Hindlimb muscle (tissue), 1 donor: ENCODE results near the gene PSMB3. TPM values are rescaled to one million over a fixed set of nuclear protein-coding genes. Genes with fewer than 3 reads are reported as not detected.
A peak's percentile ranks its signal among the peaks of the same experiment; 100 is the strongest.

Source experiments
- DNase-seq: peaks from one replicate; pipeline ENCODE4 v3.0.0-alpha.2; 2013
- polyA plus RNA-seq: library from polyadenylated mRNA; unstranded; fragments of 120-200 nt; gene quantifications from one replicate; pipeline ENCODE4 v1.2.1, GENCODE V29; 2013; ENCODE audit not compliant: insufficient read length

Gene PSMB3
- polyA plus RNA-seq, 1 donor, result 67.5 TPM

DNA sequence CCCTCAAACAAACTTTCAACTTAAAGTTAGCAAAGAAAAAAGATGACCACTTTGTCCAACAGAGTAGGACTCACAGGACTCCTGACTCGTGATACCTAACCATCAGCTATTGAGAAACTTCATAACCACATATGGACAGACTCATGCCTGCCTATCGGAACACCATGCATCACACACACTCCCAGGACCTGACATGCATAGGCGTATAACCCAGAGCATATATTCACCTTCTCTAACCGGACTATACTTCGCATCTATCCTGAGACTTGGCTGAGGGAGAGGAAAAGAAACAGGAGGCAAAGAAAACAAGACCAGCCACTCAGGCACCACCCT, 44.6 kb downstream of the PSMB3 start:
- DNase-seq, result no peak

GRCh38 chr17:38797828-38798227, 45.3 kb downstream of the PSMB3 start:
- DNase-seq, result no peak

DNA sequence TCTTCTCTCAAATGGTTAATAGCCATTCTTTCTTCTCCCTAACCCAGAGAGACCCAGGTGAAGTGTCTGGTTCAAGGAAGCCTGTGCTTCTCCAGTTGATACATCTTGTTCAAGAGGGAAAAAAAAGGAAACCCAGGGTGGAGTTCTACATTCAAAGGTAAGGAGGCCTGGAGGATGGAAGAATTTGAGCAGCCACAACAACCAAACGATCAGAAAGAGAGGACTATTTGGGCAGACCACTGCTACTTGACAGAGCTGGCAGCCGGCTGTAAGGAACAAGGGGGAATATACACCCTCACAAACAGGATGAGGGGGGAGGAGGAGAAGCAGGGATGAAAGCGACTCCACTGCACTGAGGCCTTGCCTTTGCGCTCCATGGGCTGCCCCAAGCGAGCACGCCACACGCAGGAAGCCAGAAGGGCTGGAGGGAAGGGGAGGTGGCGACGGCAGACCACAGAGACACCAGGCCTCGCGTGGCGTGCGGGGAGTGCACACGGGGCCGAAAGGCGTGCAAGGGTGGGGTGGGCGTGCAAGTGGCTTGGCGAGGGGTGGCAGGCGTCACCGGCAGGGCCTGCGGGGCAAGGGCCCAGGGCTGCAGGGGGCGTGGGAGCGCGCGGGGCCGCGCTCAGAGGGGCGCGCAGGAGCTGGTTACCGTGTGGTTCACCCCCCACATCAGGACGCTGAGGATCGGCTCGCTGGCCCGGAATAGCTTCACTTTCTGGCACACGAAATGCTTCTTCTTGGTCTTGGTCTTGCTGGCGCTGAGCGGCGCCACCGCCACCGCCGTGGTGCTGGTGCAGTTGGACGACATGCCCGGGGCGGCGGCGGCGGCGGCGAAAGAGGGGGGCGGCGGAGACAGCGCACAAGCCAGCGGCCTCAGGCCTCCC, 46.3 kb downstream of the PSMB3 start:
- DNase-seq, result peak; percentile 48

GRCh38 chr17:38799501-38800236, 47.1 kb downstream of the PSMB3 start, which contains the start of gene PIP4K2B:
PIP4K2B (minus strand) TSS chr17:38799556; CDS start chr17:38799424, 132 bp downstream.
- peak; percentile 93 for DNase-seq

- no peak for DNase-seq
Observed at GRCh38 chr17:38800237-38800760, 47.8 kb downstream of the PSMB3 start.

DNA sequence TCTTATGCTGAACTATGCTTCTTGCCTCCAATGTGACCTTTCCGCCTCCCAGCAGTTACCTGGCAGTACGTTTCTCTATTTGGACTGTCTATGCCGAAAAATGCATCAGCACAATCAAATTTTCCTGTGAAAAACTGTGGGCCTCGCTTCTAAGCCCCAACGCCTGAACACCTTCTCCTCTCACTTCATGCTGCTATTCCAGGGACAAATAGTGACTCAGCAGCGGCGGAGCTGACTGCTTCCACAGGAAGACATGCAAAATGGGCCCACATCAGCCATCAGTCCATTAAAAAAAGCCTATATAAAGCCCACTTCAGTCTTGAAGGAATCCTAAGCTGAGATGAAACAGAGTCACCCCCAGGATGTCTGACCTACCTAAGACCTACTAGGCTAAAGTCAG, 57.3 kb downstream of the PSMB3 start:
- DNase-seq, result no peak

Other genes starting within 250 kb of the PSMB3 start
- gene SRCIN1, start 146.8 kb upstream of the PSMB3 start, polyA plus RNA-seq, result 1.2 TPM
- 0.48 TPM for gene EPOP, start 77.8 kb upstream of the PSMB3 start, polyA plus RNA-seq
- 81.8 TPM for gene MLLT6, start 47.5 kb upstream of the PSMB3 start, polyA plus RNA-seq
- gene CISD3, start 22.4 kb upstream of the PSMB3 start, polyA plus RNA-seq, result 16.8 TPM
- gene PCGF2, start 4.4 kb upstream of the PSMB3 start, polyA plus RNA-seq, result 32.7 TPM
- gene PIP4K2B, start 46.8 kb downstream of the PSMB3 start, polyA plus RNA-seq, result 72.5 TPM
- gene CWC25, start 72.6 kb downstream of the PSMB3 start, polyA plus RNA-seq, result 14.9 TPM
- 2,574 TPM for gene RPL23, start 101.0 kb downstream of the PSMB3 start, polyA plus RNA-seq
- 74.6 TPM for gene LASP1, start 117.3 kb downstream of the PSMB3 start, polyA plus RNA-seq
- not detected for gene FBXO47, start 214.7 kb downstream of the PSMB3 start, polyA plus RNA-seq